Uterus (tissue), 4 donors: ENCODE data around the gene GABPA. TPM values are rescaled to one million over a fixed set of nuclear protein-coding genes. Genes with fewer than 3 reads are reported as not detected.
"Not testable (repeated sequence)": the region's sequence is repeated elsewhere in the genome, so short reads cannot be mapped to it uniquely, and the experiment has no call there.

Experiments used
- DNase-seq, 2 donors: peaks; one replicate each; pipeline ENCODE4 v3.0.0-alpha.2; 2019 to 2020
- H3K27ac ChIP-seq, 2 donors: fragments of 200-600 bp; sonication (generic); 1 replicate in 1 of 2; 2 replicates in 1 of 2; pipeline ENCODE4 v1.5.1; 2016 to 2018
- H3K27me3 ChIP-seq, 2 donors: fragments of 200-600 bp; sonication (generic); one replicate each; pipeline ENCODE4 v1.5.1; 2018 to 2019; ENCODE audit warnings: control low read depth in 1 of 2
- H3K36me3 ChIP-seq, 2 donors: fragments of 200-600 bp; sonication (generic); one replicate each; pipeline ENCODE4 v1.5.1; 2019; ENCODE audit warnings: control low read depth in 1 of 2
- H3K4me1 ChIP-seq, 2 donors: fragments of 200-600 bp; sonication (generic); one replicate each; pipeline ENCODE4 v1.5.1; 2018 to 2019; ENCODE audit warnings: control low read depth in 1 of 2
- H3K4me3 ChIP-seq, 2 donors: fragments of 200-600 bp; sonication (generic); 1 replicate in 1 of 2; 2 replicates in 1 of 2; pipeline ENCODE4 v1.5.1; 2018 to 2019; ENCODE audit warnings: mild to moderate bottlenecking in 1 of 2
- H3K9me3 ChIP-seq, 2 donors: fragments of 200-600 bp; sonication (generic); one replicate each; pipeline ENCODE4 v1.5.1; 2019; ENCODE audit warnings: control low read depth in 1 of 2
- CTCF ChIP-seq, 4 experiments: fragments of 200-600 bp in 2 of 4; fragments of 450-650 bp in 2 of 4; sonication (generic) in 2 of 4; IDR thresholded peaks; one replicate each; pipeline ENCODE4 v1.5.1; 2016 to 2019; ENCODE audit warnings: antibody characterized with exemption in 4 of 4, mild to moderate bottlenecking in 2 of 4, moderate library complexity in 1 of 4
- POLR2A ChIP-seq, 2 donors: fragments of 450-650 bp; IDR thresholded peaks; one replicate each; pipeline ENCODE4 v1.6.1; 2016; ENCODE audit warnings: antibody characterized with exemption in 2 of 2, mild to moderate bottlenecking in 1 of 2, moderate library complexity in 1 of 2
- intact Hi-C: fragments of 100-400 bp; cut with DNase I; formaldehyde crosslinking; loops from one replicate; pipeline ENCODE4 v1.15.1; 2023; ENCODE audit warnings: low total_unique reads
- total RNA-seq, 4 donors: library from RNA; depleted of rRNA in 3 of 4; stranded (reverse); fragments of >200 nt in 3 of 4; gene quantifications; one replicate each; pipeline versions ENCODE4 v1.1.0 to v1.2.4, GENCODE V29; 2014 to 2023
- donor health status: DM: yes; HTN: yes; CAD: no.

Gene GABPA
- total RNA-seq, 4 donors from 2014 or later = 8.2 to 94.4 (median 44.6) TPM

DNA sequence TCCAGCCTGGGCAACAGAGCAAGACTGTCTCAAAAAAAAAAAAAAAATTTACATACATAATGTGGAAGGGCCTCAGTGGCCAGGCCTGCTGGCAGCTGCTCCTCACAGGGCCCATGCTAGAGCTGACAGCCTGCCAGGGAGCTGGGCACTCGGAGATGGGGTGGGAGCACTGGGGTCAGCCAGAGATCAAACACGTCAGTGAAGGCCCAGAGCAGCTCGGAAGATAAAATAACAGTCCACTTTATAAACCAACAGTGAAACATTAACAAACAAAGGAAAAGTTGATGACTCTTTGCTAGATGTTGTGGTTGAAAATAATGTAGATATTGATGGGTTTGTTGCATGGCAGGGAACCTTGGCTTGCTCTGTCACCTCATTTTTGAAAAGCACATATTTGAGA is 42.8 kb upstream of the GABPA start:
- H3K4me3 ChIP-seq = no peak overlapping the region
- no peak overlapping the region for H3K27ac ChIP-seq
- intact Hi-C loops = no loop called here
- DNase-seq = no peak
- no peaks in the 10 kb centered on the region for H3K4me1 ChIP-seq
- H3K27me3 ChIP-seq = no peaks in the 10 kb centered on the region
- no peaks in the 10 kb centered on the region for H3K36me3 ChIP-seq
- no peaks in the 10 kb centered on the region for H3K9me3 ChIP-seq
- TF ChIP-seq CTCF (IDR thresholded peaks at IDR 0.05) = no peak
- TF ChIP-seq POLR2A (IDR thresholded peaks at IDR 0.05) = no peak

DNA sequence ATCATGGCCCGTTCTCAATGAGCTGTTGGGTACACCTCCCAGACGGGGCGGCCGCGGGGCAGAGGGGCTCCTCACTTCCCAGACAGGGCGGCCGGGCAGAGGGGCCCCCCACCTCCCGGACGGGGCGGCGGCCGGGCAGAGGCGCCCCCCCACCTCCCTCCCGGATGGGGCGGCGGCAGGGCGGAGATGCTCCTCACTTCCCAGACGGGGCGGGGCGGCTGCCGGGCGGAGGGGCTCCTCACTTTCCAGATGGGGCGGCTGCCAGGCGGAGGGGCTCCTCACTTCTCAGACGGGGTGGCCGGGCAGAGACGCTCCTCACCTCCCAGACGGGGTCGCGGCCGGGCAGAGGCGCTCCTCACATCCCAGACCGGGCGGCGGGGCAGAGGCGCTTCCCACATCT is 39.3 kb upstream of the GABPA start:
- H3K36me3 ChIP-seq, H3K27ac ChIP-seq, H3K4me1 ChIP-seq, H3K9me3 ChIP-seq, H3K27me3 ChIP-seq, H3K4me3 ChIP-seq, intact Hi-C loops, DNase-seq: not testable (repeated sequence)

- Histone ChIP-seq H3K36me3 (no peaks in the 10 kb centered on the region), H3K9me3 (no peaks in the 10 kb centered on the region), H3K27ac (peak overlapping the region in 1 of 2 donors; percentile 19), H3K27me3 (no peaks in the 10 kb centered on the region), H3K4me3 (no peak overlapping the region), H3K4me1 (no peaks in the 10 kb centered on the region)
- DNase-seq = no peak
- no peak for TF ChIP-seq POLR2A (IDR thresholded peaks at IDR 0.05)
- TF ChIP-seq CTCF (IDR thresholded peaks at IDR 0.05) = no peak
- intact Hi-C loops = no loop called here
Observed at GRCh38 chr21:25700741-25701140, 34.0 kb upstream of the GABPA start.

DNA sequence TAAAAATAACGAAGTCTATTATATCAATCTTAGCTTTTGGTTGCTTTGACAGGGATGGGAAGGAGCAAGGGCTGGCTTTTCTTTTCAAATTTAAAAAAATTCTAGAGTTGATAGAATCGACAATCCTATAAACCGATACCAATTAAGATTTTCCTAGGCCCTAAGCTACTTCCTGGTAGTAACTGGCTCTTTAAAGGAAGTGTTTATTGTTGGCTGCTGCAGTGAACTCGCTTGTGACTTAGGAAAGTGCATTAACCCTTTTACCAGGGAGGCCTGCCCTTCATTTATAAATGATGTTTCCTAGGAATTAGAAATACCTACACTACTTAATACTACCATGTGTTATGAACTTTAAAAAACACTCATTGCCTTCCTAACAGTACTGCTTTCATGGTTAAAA is 33.2 kb upstream of the GABPA start:
- DNase-seq = no peak
- intact Hi-C loops = no loop called here
- peak overlapping the region in 1 of 2 donors; percentile 19 for H3K27ac ChIP-seq

GRCh38 chr21:25708467-25709065 is 26.2 kb upstream of the GABPA start:
- TF ChIP-seq POLR2A (IDR thresholded peaks at IDR 0.05) (no peak), CTCF (IDR thresholded peaks at IDR 0.05) (peak; percentile 76 to 82 (median 79))
- DNase-seq = peak; percentile 22 to 51
- no peaks in the 10 kb centered on the region for H3K9me3 ChIP-seq

More for the DNA sequence above, 33.2 kb upstream of the GABPA start:
- H3K4me1 ChIP-seq = no peaks in the 10 kb centered on the region
- H3K4me3 ChIP-seq = no peak overlapping the region
- H3K36me3 ChIP-seq = no peaks in the 10 kb centered on the region
- no peaks in the 10 kb centered on the region for H3K9me3 ChIP-seq
- no peak for TF ChIP-seq CTCF (IDR thresholded peaks at IDR 0.05)
- no peak for TF ChIP-seq POLR2A (IDR thresholded peaks at IDR 0.05)
- H3K27me3 ChIP-seq = no peaks in the 10 kb centered on the region

More at GRCh38 chr21:25708467-25709065, 26.2 kb upstream of the GABPA start:
- H3K4me3 ChIP-seq = no peak overlapping the region
- H3K4me1 ChIP-seq = no peaks in the 10 kb centered on the region
- no peaks in the 10 kb centered on the region for H3K36me3 ChIP-seq
- intact Hi-C loops = loop anchor here (5.0 kb wide), 1 partner anchor 101 kb away; the partner anchor contains the start of gene MRPL39
- H3K27ac ChIP-seq = no peak overlapping the region
- no peaks in the 10 kb centered on the region for H3K27me3 ChIP-seq
